HL-60/S4 treated with phorbol 12-myristate 13-acetate at 8.2 ng/mL for 4 days and 3 days (cell line): Measurements from ENCODE around the gene PCDHGC3.

ENCODE experiments used
- in situ Hi-C: fragments of 300-500 bp; cut with MboI; formaldehyde crosslinking; loops from 2 replicates; pipeline ENCODE4 v1.15.0; 2022; ENCODE audit warnings: low sequenced_read_pairs

Gene PCDHGC3

GRCh38 chr5:141519605-141520565 is 44.1 kb downstream of the PCDHGC3 start:
- in situ Hi-C loops, result loop anchor here (10.0 kb wide), 1 partner anchor 105 kb away; the partner anchor contains the start of genes PCDHGA10 and PCDHGB7

GRCh38 chr5:141521244-141521781 is 45.5 kb downstream of the PCDHGC3 start:
- in situ Hi-C loops, result loop anchor here (10.0 kb wide), 1 partner anchor 107 kb away; the partner anchor contains the start of genes PCDHGA10 and PCDHGB7

- in situ Hi-C loops, result loop anchor here (10.0 kb wide), 1 partner anchor 108 kb away; the partner anchor contains the start of genes PCDHGA10 and PCDHGB7
Measured at GRCh38 chr5:141522301-141522700, 46.5 kb downstream of the PCDHGC3 start.

- in situ Hi-C loops, result loop anchor here (10.0 kb wide), 1 partner anchor 109 kb away; the partner anchor contains the start of genes PCDHGA10 and PCDHGB7
Measured at GRCh38 chr5:141523991-141524390, 48.2 kb downstream of the PCDHGC3 start.

- in situ Hi-C loops, result loop anchor here (10.0 kb wide), 1 partner anchor 110 kb away; the partner anchor contains the start of genes PCDHGA10 and PCDHGB7
Measured at GRCh38 chr5:141524604-141525597, 49.1 kb downstream of the PCDHGC3 start.

- in situ Hi-C loops, result loop anchor here (10.0 kb wide), 1 partner anchor 111 kb away; the partner anchor contains the start of genes PCDHGA10 and PCDHGB7
Measured at GRCh38 chr5:141525653-141526052, 49.9 kb downstream of the PCDHGC3 start.

GRCh38 chr5:141527426-141527825 is 51.7 kb downstream of the PCDHGC3 start:
- in situ Hi-C loops, result loop anchor here (10.0 kb wide), 1 partner anchor 113 kb away; the partner anchor contains the start of genes PCDHGA10 and PCDHGB7
